HepG2 (cell line): ENCODE results near the gene ZFPL1. TPM values are rescaled to one million over a fixed set of nuclear protein-coding genes. Genes with fewer than 3 reads are reported as not detected.

ENCODE experiments used
- ARID5B ChIP-seq: IDR thresholded peaks from 2 replicates; pipeline ENCODE4 v1.4.0; 2020; ENCODE audit warnings: mild to moderate bottlenecking, missing genetic modification reagents
- CHD2 ChIP-seq: IDR thresholded peaks from 2 replicates; pipeline ENCODE4 v1.6.1; 2011; ENCODE audit warnings: low read depth, low read length, improper control_type of control experiment
- E2F1 ChIP-seq: sonication (generic); formaldehyde crosslinking; IDR thresholded peaks from 2 replicates; pipeline ENCODE4 v1.5.0; 2020; ENCODE audit warnings: missing genetic modification reagents
- E2F5 ChIP-seq: sonication (generic); formaldehyde crosslinking; conservative IDR thresholded peaks from 2 replicates; pipeline ENCODE4 v1.4.0; 2020; ENCODE audit warnings: missing genetic modification reagents
- GATAD1 ChIP-seq: IDR thresholded peaks from 2 replicates; pipeline ENCODE4 v1.6.1; 2016; ENCODE audit warnings: missing genetic modification reagents, missing compliant biosample characterization
- GZF1 ChIP-seq: sonication (generic); formaldehyde crosslinking; IDR thresholded peaks from 2 replicates; pipeline ENCODE4 v1.5.1; 2020; ENCODE audit warnings: mild to moderate bottlenecking, missing genetic modification reagents
- KDM5A ChIP-seq: fragments of 200-600 bp; sonication (generic); IDR thresholded peaks from 2 replicates; pipeline ENCODE4 v1.7.0; 2018; ENCODE audit warnings: antibody characterized with exemption, mild to moderate bottlenecking, low read length, borderline replicate concordance
- NR2F6 ChIP-seq, 2 experiments: IDR thresholded peaks; 2 replicates each; pipeline ENCODE4 v1.6.1; 2016; ENCODE audit warnings: antibody characterized with exemption in 1 of 2, mild to moderate bottlenecking in 1 of 2
- ONECUT2 ChIP-seq: sonication (generic); formaldehyde crosslinking; IDR thresholded peaks from 2 replicates; pipeline ENCODE4 v1.4.0; 2020; ENCODE audit warnings: missing genetic modification reagents
- ZC3H4 ChIP-seq: sonication (generic); formaldehyde crosslinking; IDR thresholded peaks from 2 replicates; pipeline ENCODE4 v1.4.0; 2020; ENCODE audit warnings: missing genetic modification reagents, borderline replicate concordance
- ZMAT3 ChIP-seq: sonication (generic); formaldehyde crosslinking; conservative IDR thresholded peaks from 2 replicates; pipeline ENCODE4 v1.7.0; 2021; ENCODE audit warnings: missing genetic modification reagents
- ZNF34 ChIP-seq: sonication (generic); formaldehyde crosslinking; IDR thresholded peaks from 2 replicates; pipeline ENCODE4 v1.4.0; 2020; ENCODE audit warnings: mild to moderate bottlenecking, missing genetic modification reagents, borderline replicate concordance
- ZNF577 ChIP-seq: sonication (generic); formaldehyde crosslinking; IDR thresholded peaks from 2 replicates; pipeline ENCODE4 v1.4.0; 2020; ENCODE audit warnings: mild to moderate bottlenecking, low read depth, missing genetic modification reagents, borderline replicate concordance
- ZNF615 ChIP-seq: sonication (generic); formaldehyde crosslinking; IDR thresholded peaks from 2 replicates; pipeline ENCODE4 v1.5.0; 2020; ENCODE audit warnings: mild to moderate bottlenecking, missing genetic modification reagents, borderline replicate concordance
- ZNF646 ChIP-seq: sonication (generic); formaldehyde crosslinking; IDR thresholded peaks from 2 replicates; pipeline ENCODE4 v1.9.0; 2021; ENCODE audit warnings: mild to moderate bottlenecking, missing genetic modification reagents
- polyA plus RNA-seq, 8 experiments: library from polyadenylated mRNA; depleted of rRNA in 3 of 8; stranded (reverse) in 7 of 8; unstranded in 1 of 8; fragments of >200 nt; fragmentation: Illumina TruSeq in 4 of 8; extraction: Trizol in 4 of 8; gene quantifications; 2 replicates each; pipeline versions ENCODE4 v1.2.1 to v1.2.3, GENCODE V29; 2011 to 2016; ENCODE audit warnings: low read depth in 4 of 8, missing spikeins in 1 of 8, mixed read lengths in 1 of 8; ENCODE audit not compliant: insufficient read depth in 1 of 8
- total RNA-seq, 5 experiments: library from RNA; depleted of rRNA; stranded (reverse); fragments of >200 nt; fragmentation: Illumina TruSeq; extraction: Trizol; gene quantifications; 2 replicates each; pipeline ENCODE4 v1.2.3, GENCODE V29; 2016; ENCODE audit warnings: low read depth in 1 of 5

The ZFPL1 gene
- total and polyA plus RNA-seq, 2 of the 13 experiments (the other 11 are each of a cell fraction or from before 2014, with no cell fraction given), result 32.2 to 56.0 TPM

- TF ChIP-seq CHD2 (peak; percentile 71), E2F1 (CRISPR knock-in tag) (peak; percentile 95), ZNF646 (no peak), NR2F6 (IDR thresholded peaks at IDR 0.05) (no peak), NR2F6 (CRISPR knock-in tag; IDR thresholded peaks at IDR 0.05) (peak; percentile 48; the same call in 1 of the 2 replicates), ONECUT2 (CRISPR knock-in tag) (no peak), GATAD1 (CRISPR knock-in tag) (peak; percentile 100), ZNF577 (CRISPR knock-in tag) (no peak), ZMAT3 (CRISPR knock-in tag) (0 out of 2 replicates have a peak, but pooled peaks have one; percentile 35), GZF1 (CRISPR knock-in tag) (no peak), ARID5B (CRISPR knock-in tag) (peak; percentile 32; the same call in 1 of the 2 replicates), ZNF34 (CRISPR knock-in tag) (no peak; the same call in 1 of the 2 replicates), E2F5 (CRISPR knock-in tag) (peak; percentile 100), KDM5A (peak; percentile 99), ZNF615 (CRISPR knock-in tag) (no peak), ZC3H4 (CRISPR knock-in tag) (no peak)
These were observed at the start of gene ZFPL1, which contains the start of gene CDCA5 (continued) for GRCh38 chr11:65083834-65084597.
